ENCODE results near the gene AUTS2.

Gene AUTS2

DNA sequence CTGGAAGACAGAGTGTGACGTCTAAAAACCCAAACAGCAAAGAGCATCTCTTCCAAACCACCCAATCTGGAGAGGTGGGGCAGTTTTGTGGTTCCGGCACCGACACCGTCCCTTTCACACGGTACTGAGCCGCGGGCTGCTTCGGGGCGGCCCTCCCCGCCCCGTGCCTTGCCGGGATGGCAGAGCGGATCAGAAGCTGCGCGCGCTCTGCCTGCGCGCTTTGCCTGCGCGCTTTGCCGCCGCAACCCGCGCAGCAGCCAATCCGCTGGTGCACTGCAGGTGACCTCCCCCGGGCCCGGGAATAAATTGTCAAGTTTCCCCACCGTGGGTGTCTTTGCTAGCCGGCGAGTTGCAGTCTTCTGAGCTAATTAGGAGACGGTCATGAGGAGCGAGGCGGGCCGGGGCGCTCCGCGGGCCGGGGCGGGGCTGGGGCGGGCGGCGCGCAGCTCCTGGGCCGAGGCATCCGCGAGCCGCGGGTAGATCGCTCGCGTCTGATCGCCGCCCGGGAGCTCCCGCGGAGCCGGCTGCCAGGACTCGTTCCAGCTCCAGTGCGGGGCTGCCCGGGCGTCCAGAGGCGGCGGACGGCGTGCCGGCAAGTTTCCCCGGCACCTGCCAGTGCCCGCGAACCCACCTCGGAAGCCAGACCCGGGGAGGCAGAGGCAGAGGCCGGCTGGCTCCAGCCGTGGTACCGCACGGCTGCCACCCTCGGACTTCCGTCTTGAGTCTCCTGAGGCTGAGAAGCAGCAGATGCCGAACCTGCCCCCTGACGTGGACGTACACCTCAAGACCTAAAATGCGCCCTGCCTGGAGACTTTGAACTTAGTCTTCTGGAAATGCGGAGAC is 997.7 kb downstream of the AUTS2 start:
- H3K4me3 ChIP-seq (ENCODE audit: low read length) = peak overlapping the region; percentile 33
- no peak for DNase-seq (ENCODE audit: low read depth)
- TF ChIP-seq, protein P1, sequence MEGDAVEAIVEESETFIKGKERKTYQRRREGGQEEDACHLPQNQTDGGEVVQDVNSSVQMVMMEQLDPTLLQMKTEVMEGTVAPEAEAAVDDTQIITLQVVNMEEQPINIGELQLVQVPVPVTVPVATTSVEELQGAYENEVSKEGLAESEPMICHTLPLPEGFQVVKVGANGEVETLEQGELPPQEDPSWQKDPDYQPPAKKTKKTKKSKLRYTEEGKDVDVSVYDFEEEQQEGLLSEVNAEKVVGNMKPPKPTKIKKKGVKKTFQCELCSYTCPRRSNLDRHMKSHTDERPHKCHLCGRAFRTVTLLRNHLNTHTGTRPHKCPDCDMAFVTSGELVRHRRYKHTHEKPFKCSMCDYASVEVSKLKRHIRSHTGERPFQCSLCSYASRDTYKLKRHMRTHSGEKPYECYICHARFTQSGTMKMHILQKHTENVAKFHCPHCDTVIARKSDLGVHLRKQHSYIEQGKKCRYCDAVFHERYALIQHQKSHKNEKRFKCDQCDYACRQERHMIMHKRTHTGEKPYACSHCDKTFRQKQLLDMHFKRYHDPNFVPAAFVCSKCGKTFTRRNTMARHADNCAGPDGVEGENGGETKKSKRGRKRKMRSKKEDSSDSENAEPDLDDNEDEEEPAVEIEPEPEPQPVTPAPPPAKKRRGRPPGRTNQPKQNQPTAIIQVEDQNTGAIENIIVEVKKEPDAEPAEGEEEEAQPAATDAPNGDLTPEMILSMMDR (conservative IDR thresholded peaks at IDR 0.05; ENCODE audit: low read length) = no peak

GRCh38 chr7:70596598-70596913 is 998.3 kb downstream of the AUTS2 start:
- H3K4me3 ChIP-seq (ENCODE audit: low read length) = no peak overlapping the region
- no peak for DNase-seq (ENCODE audit: low read depth)
- TF ChIP-seq, protein P1 (conservative IDR thresholded peaks at IDR 0.05; ENCODE audit: low read length) = no peak

GRCh38 chr7:70597066-70597465 is 998.8 kb downstream of the AUTS2 start:
- TF ChIP-seq, protein P1 (conservative IDR thresholded peaks at IDR 0.05; ENCODE audit: low read length) = no peak
- H3K4me3 ChIP-seq (ENCODE audit: low read length) = no peak overlapping the region
- DNase-seq (ENCODE audit: low read depth) = no peak

- peak; percentile 53 for DNase-seq (ENCODE audit: low read depth)
- TF ChIP-seq, protein P1 (conservative IDR thresholded peaks at IDR 0.05; ENCODE audit: low read length) = no peak
- H3K4me3 ChIP-seq (ENCODE audit: low read length) = no peak overlapping the region
Measured at GRCh38 chr7:70598976-70599375, 1000.7 kb downstream of the AUTS2 start.

GRCh38 chr7:70599446-70600190 is 1001.3 kb downstream of the AUTS2 start:
- peak; percentile 5 for DNase-seq (ENCODE audit: low read depth)
- TF ChIP-seq, protein P1 (conservative IDR thresholded peaks at IDR 0.05; ENCODE audit: low read length) = no peak
- no peak overlapping the region for H3K4me3 ChIP-seq (ENCODE audit: low read length)

- no peak for DNase-seq (ENCODE audit: low read depth)
- no peak overlapping the region for H3K4me3 ChIP-seq (ENCODE audit: low read length)
- TF ChIP-seq, protein P1 (conservative IDR thresholded peaks at IDR 0.05; ENCODE audit: low read length) = no peak
Measured at GRCh38 chr7:70600993-70601392, 1002.7 kb downstream of the AUTS2 start.

DNA sequence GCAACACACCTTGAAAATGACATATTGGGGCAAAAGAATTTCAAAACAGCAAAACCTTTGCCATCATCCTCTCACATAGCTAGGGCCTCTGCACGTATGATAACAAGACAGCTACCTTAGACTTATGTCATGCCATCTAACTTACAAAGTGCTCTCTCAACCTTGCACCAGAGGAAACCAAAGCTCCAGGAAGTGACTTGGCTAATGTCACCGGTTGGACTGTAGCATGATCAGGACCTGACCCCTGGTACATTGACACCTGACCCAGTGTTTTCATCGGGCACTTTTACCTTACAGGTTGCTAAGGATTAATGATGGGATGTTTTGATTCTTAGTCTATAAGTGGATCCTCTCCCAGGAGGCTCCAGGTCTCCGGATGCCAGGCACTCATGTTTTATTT is 1003.8 kb downstream of the AUTS2 start:
- TF ChIP-seq, protein P1 (conservative IDR thresholded peaks at IDR 0.05; ENCODE audit: low read length) = no peak
- no peak for DNase-seq (ENCODE audit: low read depth)
- H3K4me3 ChIP-seq (ENCODE audit: low read length) = no peak overlapping the region

Measured in AG10803 (cell line).